Uterus (tissue), 4 donors: ENCODE data around the gene OSBPL8. TPM values are rescaled to one million over a fixed set of nuclear protein-coding genes. Genes with fewer than 3 reads are reported as not detected.

ENCODE experiments used
- DNase-seq, 2 donors: peaks; one replicate each; pipeline ENCODE4 v3.0.0-alpha.2; 2019 to 2020
- H3K27ac ChIP-seq, 2 donors: fragments of 200-600 bp; sonication (generic); 1 replicate in 1 of 2; 2 replicates in 1 of 2; pipeline ENCODE4 v1.5.1; 2016 to 2018
- H3K27me3 ChIP-seq, 2 donors: fragments of 200-600 bp; sonication (generic); one replicate each; pipeline ENCODE4 v1.5.1; 2018 to 2019; ENCODE audit warnings: control low read depth in 1 of 2
- H3K36me3 ChIP-seq, 2 donors: fragments of 200-600 bp; sonication (generic); one replicate each; pipeline ENCODE4 v1.5.1; 2019; ENCODE audit warnings: control low read depth in 1 of 2
- H3K4me1 ChIP-seq, 2 donors: fragments of 200-600 bp; sonication (generic); one replicate each; pipeline ENCODE4 v1.5.1; 2018 to 2019; ENCODE audit warnings: control low read depth in 1 of 2
- H3K4me3 ChIP-seq, 2 donors: fragments of 200-600 bp; sonication (generic); 1 replicate in 1 of 2; 2 replicates in 1 of 2; pipeline ENCODE4 v1.5.1; 2018 to 2019; ENCODE audit warnings: mild to moderate bottlenecking in 1 of 2
- H3K9me3 ChIP-seq, 2 donors: fragments of 200-600 bp; sonication (generic); one replicate each; pipeline ENCODE4 v1.5.1; 2019; ENCODE audit warnings: control low read depth in 1 of 2
- CTCF ChIP-seq, 4 experiments: fragments of 200-600 bp in 2 of 4; fragments of 450-650 bp in 2 of 4; sonication (generic) in 2 of 4; IDR thresholded peaks; one replicate each; pipeline ENCODE4 v1.5.1; 2016 to 2019; ENCODE audit warnings: antibody characterized with exemption in 4 of 4, mild to moderate bottlenecking in 2 of 4, moderate library complexity in 1 of 4
- POLR2A ChIP-seq, 2 donors: fragments of 450-650 bp; IDR thresholded peaks; one replicate each; pipeline ENCODE4 v1.6.1; 2016; ENCODE audit warnings: antibody characterized with exemption in 2 of 2, mild to moderate bottlenecking in 1 of 2, moderate library complexity in 1 of 2
- intact Hi-C: fragments of 100-400 bp; cut with DNase I; formaldehyde crosslinking; loops from one replicate; pipeline ENCODE4 v1.15.1; 2023; ENCODE audit warnings: low total_unique reads
- total RNA-seq, 4 donors: library from RNA; depleted of rRNA in 3 of 4; stranded (reverse); fragments of >200 nt in 3 of 4; gene quantifications; one replicate each; pipeline versions ENCODE4 v1.1.0 to v1.2.4, GENCODE V29; 2014 to 2023
- donor health status: DM: yes; HTN: yes; CAD: no.

The OSBPL8 gene
- total RNA-seq, 4 donors from 2014 or later, result 22.0 to 131 (median 69.3) TPM

GRCh38 chr12:76399040-76399439 lies 160.5 kb downstream of the OSBPL8 start:
- intact Hi-C loops, result no loop called here
- DNase-seq, result no peak
- no peak overlapping the region for H3K27ac ChIP-seq
- H3K4me1 ChIP-seq, result no peaks in the 10 kb centered on the region
- no peaks in the 10 kb centered on the region for H3K9me3 ChIP-seq
- no peak overlapping the region for H3K4me3 ChIP-seq
- TF ChIP-seq POLR2A (IDR thresholded peaks at IDR 0.05) (no peak), CTCF (IDR thresholded peaks at IDR 0.05) (no peak)
- no peaks in the 10 kb centered on the region for H3K36me3 ChIP-seq
- no peaks in the 10 kb centered on the region for H3K27me3 ChIP-seq

- DNase-seq, result no peak
- no peaks in the 10 kb centered on the region for H3K36me3 ChIP-seq
- no peaks in the 10 kb centered on the region for H3K4me1 ChIP-seq
- intact Hi-C loops, result no loop called here
- H3K9me3 ChIP-seq, result no peaks in the 10 kb centered on the region
- no peak overlapping the region for H3K4me3 ChIP-seq
- no peak for TF ChIP-seq POLR2A (IDR thresholded peaks at IDR 0.05)
- no peak for TF ChIP-seq CTCF (IDR thresholded peaks at IDR 0.05)
- H3K27me3 ChIP-seq, result no peaks in the 10 kb centered on the region
- H3K27ac ChIP-seq, result no peak overlapping the region
Measured at GRCh38 chr12:76398106-76398505, 161.5 kb downstream of the OSBPL8 start.

GRCh38 chr12:76391461-76391860 lies 168.1 kb downstream of the OSBPL8 start:
- Histone ChIP-seq H3K36me3 (no peaks in the 10 kb centered on the region), H3K27ac (no peak overlapping the region), H3K9me3 (no peaks in the 10 kb centered on the region), H3K4me3 (no peak overlapping the region), H3K27me3 (no peaks in the 10 kb centered on the region), H3K4me1 (no peaks in the 10 kb centered on the region)
- TF ChIP-seq CTCF (IDR thresholded peaks at IDR 0.05), result no peak
- no peak for TF ChIP-seq POLR2A (IDR thresholded peaks at IDR 0.05)
- DNase-seq, result no peak
- intact Hi-C loops, result no loop called here

GRCh38 chr12:76387614-76388013 lies 172.0 kb downstream of the OSBPL8 start:
- Histone ChIP-seq H3K4me3 (no peak overlapping the region), H3K4me1 (no peaks in the 10 kb centered on the region), H3K9me3 (no peaks in the 10 kb centered on the region), H3K36me3 (no peaks in the 10 kb centered on the region), H3K27me3 (no peaks in the 10 kb centered on the region), H3K27ac (no peak overlapping the region)
- DNase-seq, result no peak
- intact Hi-C loops, result no loop called here
- TF ChIP-seq POLR2A (IDR thresholded peaks at IDR 0.05), result no peak
- no peak for TF ChIP-seq CTCF (IDR thresholded peaks at IDR 0.05)

- no peaks in the 10 kb centered on the region for H3K9me3 ChIP-seq
- H3K4me3 ChIP-seq, result no peak overlapping the region
- TF ChIP-seq CTCF (IDR thresholded peaks at IDR 0.05) (no peak), POLR2A (IDR thresholded peaks at IDR 0.05) (no peak)
- intact Hi-C loops, result no loop called here
- H3K27ac ChIP-seq, result no peak overlapping the region
- H3K36me3 ChIP-seq, result no peaks in the 10 kb centered on the region
- no peak for DNase-seq
- no peaks in the 10 kb centered on the region for H3K4me1 ChIP-seq
- no peaks in the 10 kb centered on the region for H3K27me3 ChIP-seq
Measured at GRCh38 chr12:76384560-76384959, 175.0 kb downstream of the OSBPL8 start.
